Stimulated activated naive B cell treated with anti-CD40 and anti-IgM and Interleukin-4, amounts not matched to agents 10 μg/mL and 1 μg/mL and 100 μg/mL, for 72 hours (primary cell): Measurements from ENCODE around the gene SNX24.

ENCODE experiments used
- ATAC-seq, 2 donors: fragments of 150-1000 bp; cut with Tn5 transposase; replicated peaks; 2 replicates each; pipeline ENCODE4 v1.10.0; 2021; ENCODE audit warnings: moderate library complexity in 1 of 2
- DNase-seq: peaks from one replicate; pipeline ENCODE4 v3.0.0; 2021
- H3K27ac Mint-ChIP-seq: one replicate; pipeline ENCODE4 v1.8.0; 2022; ENCODE audit warnings: mild to moderate bottlenecking, mixed read lengths
- H3K27me3 Mint-ChIP-seq, 2 donors: one replicate each; pipeline ENCODE4 v1.8.0; 2022; ENCODE audit warnings: mixed read lengths in 2 of 2
- H3K36me3 Mint-ChIP-seq, 2 donors: one replicate each; pipeline ENCODE4 v1.8.0; 2022; ENCODE audit warnings: mixed read lengths in 2 of 2, mild to moderate bottlenecking in 1 of 2
- H3K4me1 Mint-ChIP-seq, 2 donors: one replicate each; pipeline ENCODE4 v1.8.0; 2022; ENCODE audit warnings: mixed read lengths in 2 of 2, mild to moderate bottlenecking in 1 of 2
- H3K4me3 Mint-ChIP-seq, 2 donors: one replicate each; pipeline ENCODE4 v1.8.0; 2022; ENCODE audit warnings: mild to moderate bottlenecking in 2 of 2, mixed read lengths in 2 of 2, moderate library complexity in 1 of 2
- H3K9me3 Mint-ChIP-seq, 2 donors: one replicate each; pipeline ENCODE4 v1.8.0; 2022; ENCODE audit warnings: mixed read lengths in 2 of 2, mild to moderate bottlenecking in 1 of 2

Gene SNX24

GRCh38 chr5:122916490-122916889 lies 71.1 kb downstream of the SNX24 start:
- H3K36me3 Mint-ChIP-seq = peaks cover 6 to 17% of the 10 kb centered on the region in 2 donors
- H3K9me3 Mint-ChIP-seq = peaks cover 0 to 6% of the 10 kb centered on the region in 2 donors
- peaks cover 5 to 8% of the 10 kb centered on the region in 2 donors for H3K4me1 Mint-ChIP-seq
- H3K4me3 Mint-ChIP-seq = no peak overlapping the region
- ATAC-seq (no peak), DNase-seq (no peak)
- no peaks in the 10 kb centered on the region for H3K27me3 Mint-ChIP-seq
- H3K27ac Mint-ChIP-seq = no peak overlapping the region

- no peaks in the 10 kb centered on the region for H3K27me3 Mint-ChIP-seq
- no peak overlapping the region for H3K4me3 Mint-ChIP-seq
- ATAC-seq = no peak
- peaks cover 5 to 8% of the 10 kb centered on the region in 2 donors for H3K4me1 Mint-ChIP-seq
- peaks cover 2 to 9% of the 10 kb centered on the region in 2 donors for H3K36me3 Mint-ChIP-seq
- peaks cover 0 to 2% of the 10 kb centered on the region in 2 donors for H3K9me3 Mint-ChIP-seq
- no peak for DNase-seq
- H3K27ac Mint-ChIP-seq = no peak overlapping the region
Observed at GRCh38 chr5:122919969-122920368, 74.6 kb downstream of the SNX24 start.

- Mint-ChIP-seq H3K36me3 (peaks cover 2 to 3% of the 10 kb centered on the region in 2 donors), H3K4me1 (no peaks in the 10 kb centered on the region), H3K27me3 (no peaks in the 10 kb centered on the region), H3K27ac (no peak overlapping the region), H3K4me3 (no peak overlapping the region), H3K9me3 (no peaks in the 10 kb centered on the region)
- ATAC-seq (no peak), DNase-seq (no peak)
Observed at GRCh38 chr5:122921826-122922225, 76.4 kb downstream of the SNX24 start.

- H3K27ac Mint-ChIP-seq = peak overlapping the region; percentile 31
- ATAC-seq (no peak), DNase-seq (no peak)
Observed at GRCh38 chr5:122924203-122924602, 78.8 kb downstream of the SNX24 start.

GRCh38 chr5:122924719-122925395 lies 79.4 kb downstream of the SNX24 start:
- H3K9me3 Mint-ChIP-seq = no peaks in the 10 kb centered on the region
- H3K36me3 Mint-ChIP-seq = peaks cover 0 to under 1% of the 10 kb centered on the region in 2 donors
- no peaks in the 10 kb centered on the region for H3K4me1 Mint-ChIP-seq
- H3K27ac Mint-ChIP-seq = no peak overlapping the region
- no peak for DNase-seq
- H3K27me3 Mint-ChIP-seq = no peaks in the 10 kb centered on the region
- no peak overlapping the region for H3K4me3 Mint-ChIP-seq
- no peak for ATAC-seq

More at GRCh38 chr5:122924203-122924602, 78.8 kb downstream of the SNX24 start:
- H3K27me3 Mint-ChIP-seq = no peaks in the 10 kb centered on the region
- no peak overlapping the region for H3K4me3 Mint-ChIP-seq
- no peaks in the 10 kb centered on the region for H3K4me1 Mint-ChIP-seq
- no peaks in the 10 kb centered on the region for H3K9me3 Mint-ChIP-seq
- H3K36me3 Mint-ChIP-seq = peaks cover 0 to 2% of the 10 kb centered on the region in 2 donors

- DNase-seq = no peak
- Mint-ChIP-seq H3K4me1 (no peaks in the 10 kb centered on the region), H3K36me3 (peaks cover 1 to 2% of the 10 kb centered on the region in 2 donors), H3K4me3 (no peak overlapping the region), H3K9me3 (no peaks in the 10 kb centered on the region), H3K27ac (no peak overlapping the region), H3K27me3 (peaks cover 0 to 5% of the 10 kb centered on the region in 2 donors)
- no peak for ATAC-seq
Observed at GRCh38 chr5:122929001-122929400, 83.6 kb downstream of the SNX24 start.

GRCh38 chr5:122929980-122930379 lies 84.6 kb downstream of the SNX24 start:
- H3K27me3 Mint-ChIP-seq = peaks cover 0 to 5% of the 10 kb centered on the region in 2 donors
- no peak overlapping the region for H3K27ac Mint-ChIP-seq
- H3K9me3 Mint-ChIP-seq = no peaks in the 10 kb centered on the region
- H3K36me3 Mint-ChIP-seq = peaks cover 2 to 3% of the 10 kb centered on the region in 2 donors
- H3K4me1 Mint-ChIP-seq = no peaks in the 10 kb centered on the region
- ATAC-seq = no peak
- DNase-seq = no peak
- H3K4me3 Mint-ChIP-seq = no peak overlapping the region

- H3K9me3 Mint-ChIP-seq = no peaks in the 10 kb centered on the region
- H3K27ac Mint-ChIP-seq = no peak overlapping the region
- no peak for ATAC-seq
- peaks cover 2 to 3% of the 10 kb centered on the region in 2 donors for H3K36me3 Mint-ChIP-seq
- H3K4me3 Mint-ChIP-seq = no peak overlapping the region
- H3K4me1 Mint-ChIP-seq = no peaks in the 10 kb centered on the region
- H3K27me3 Mint-ChIP-seq = peaks cover 0 to 5% of the 10 kb centered on the region in 2 donors
- DNase-seq = no peak
Observed at GRCh38 chr5:122933956-122934355, 88.5 kb downstream of the SNX24 start.

GRCh38 chr5:122936088-122936487 lies 90.7 kb downstream of the SNX24 start:
- Mint-ChIP-seq H3K27ac (no peak overlapping the region), H3K9me3 (no peaks in the 10 kb centered on the region), H3K4me3 (no peak overlapping the region), H3K27me3 (no peaks in the 10 kb centered on the region), H3K36me3 (peaks cover 4 to 11% of the 10 kb centered on the region in 2 donors), H3K4me1 (no peaks in the 10 kb centered on the region)
- ATAC-seq (no peak), DNase-seq (no peak)

- no peak for ATAC-seq
- Mint-ChIP-seq H3K27me3 (no peaks in the 10 kb centered on the region), H3K36me3 (peaks cover 5 to 14% of the 10 kb centered on the region in 2 donors), H3K4me1 (peaks cover under 1 to 2% of the 10 kb centered on the region in 2 donors), H3K27ac (no peak overlapping the region), H3K9me3 (no peaks in the 10 kb centered on the region), H3K4me3 (no peak overlapping the region)
- no peak for DNase-seq
Observed at GRCh38 chr5:122937914-122938313, 92.5 kb downstream of the SNX24 start.

- no peaks in the 10 kb centered on the region for H3K27me3 Mint-ChIP-seq
- no peak for DNase-seq
- no peak for ATAC-seq
- no peak overlapping the region for H3K27ac Mint-ChIP-seq
- no peak overlapping the region for H3K4me3 Mint-ChIP-seq
- H3K4me1 Mint-ChIP-seq = peaks cover 7% of the 10 kb centered on the region in 2 donors
- H3K36me3 Mint-ChIP-seq = peaks cover 3 to 11% of the 10 kb centered on the region in 2 donors
- H3K9me3 Mint-ChIP-seq = no peaks in the 10 kb centered on the region
Observed at GRCh38 chr5:122940890-122941289, 95.5 kb downstream of the SNX24 start.

GRCh38 chr5:122941737-122942136 lies 96.3 kb downstream of the SNX24 start:
- Mint-ChIP-seq H3K4me3 (no peak overlapping the region), H3K9me3 (no peaks in the 10 kb centered on the region), H3K4me1 (peaks cover 11 to 15% of the 10 kb centered on the region in 2 donors), H3K36me3 (peaks cover 3 to 11% of the 10 kb centered on the region in 2 donors), H3K27ac (no peak overlapping the region), H3K27me3 (no peaks in the 10 kb centered on the region)
- ATAC-seq (no peak), DNase-seq (no peak)

GRCh38 chr5:122942164-122942914 lies 96.9 kb downstream of the SNX24 start:
- no peak for DNase-seq
- no peak overlapping the region for H3K27ac Mint-ChIP-seq

GRCh38 chr5:122943050-122943698 lies 97.8 kb downstream of the SNX24 start:
- no peak for ATAC-seq
- Mint-ChIP-seq H3K9me3 (no peaks in the 10 kb centered on the region), H3K27ac (no peak overlapping the region), H3K36me3 (peaks cover 3 to 11% of the 10 kb centered on the region in 2 donors), H3K4me3 (no peak overlapping the region), H3K27me3 (no peaks in the 10 kb centered on the region), H3K4me1 (peaks cover 19 to 21% of the 10 kb centered on the region in 2 donors)
- DNase-seq = no peak

More at GRCh38 chr5:122942164-122942914, 96.9 kb downstream of the SNX24 start:
- Mint-ChIP-seq H3K36me3 (peaks cover 3 to 11% of the 10 kb centered on the region in 2 donors), H3K27me3 (no peaks in the 10 kb centered on the region), H3K4me1 (peaks cover 12 to 15% of the 10 kb centered on the region in 2 donors), H3K9me3 (no peaks in the 10 kb centered on the region), H3K4me3 (no peak overlapping the region)
- ATAC-seq = no peak
